Body of pancreas (tissue), 4 donors: ENCODE data around the gene DGCR6L.
"Not testable (repeated sequence)": the region's sequence is repeated elsewhere in the genome, so short reads cannot be mapped to it uniquely, and the experiment has no call there.

Source experiments
- POLR2A ChIP-seq, 3 donors: fragments of 450-650 bp; IDR thresholded peaks; one replicate each; pipeline ENCODE4 v1.6.1; 2016; ENCODE audit warnings: antibody characterized with exemption in 3 of 3, mild to moderate bottlenecking in 2 of 3
- TF ChIP-seq, protein P1 (sequence below), 7 experiments: fragments of 450-650 bp in 4 of 7; fragments of 200-600 bp in 3 of 7; sonication (generic) in 3 of 7; IDR thresholded peaks; one replicate each; pipeline ENCODE4 v1.5.1; 2016 to 2019; ENCODE audit warnings: antibody characterized with exemption in 7 of 7

DNA sequence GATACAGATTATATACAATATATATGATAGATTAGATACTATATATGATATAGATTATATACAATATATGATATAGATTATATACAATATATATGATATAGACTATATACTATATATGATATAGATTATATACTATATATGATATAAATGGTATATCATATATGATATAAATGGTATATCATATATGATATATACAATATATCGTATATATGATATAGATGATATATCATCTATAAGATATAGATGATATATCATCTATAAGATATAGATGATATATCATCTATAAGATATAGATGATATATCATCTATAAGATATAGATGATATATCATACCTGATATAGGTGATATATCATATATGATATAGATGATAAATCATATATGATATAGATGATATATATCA is 16.7 kb upstream of the DGCR6L start:
- TF ChIP-seq, protein P1, sequence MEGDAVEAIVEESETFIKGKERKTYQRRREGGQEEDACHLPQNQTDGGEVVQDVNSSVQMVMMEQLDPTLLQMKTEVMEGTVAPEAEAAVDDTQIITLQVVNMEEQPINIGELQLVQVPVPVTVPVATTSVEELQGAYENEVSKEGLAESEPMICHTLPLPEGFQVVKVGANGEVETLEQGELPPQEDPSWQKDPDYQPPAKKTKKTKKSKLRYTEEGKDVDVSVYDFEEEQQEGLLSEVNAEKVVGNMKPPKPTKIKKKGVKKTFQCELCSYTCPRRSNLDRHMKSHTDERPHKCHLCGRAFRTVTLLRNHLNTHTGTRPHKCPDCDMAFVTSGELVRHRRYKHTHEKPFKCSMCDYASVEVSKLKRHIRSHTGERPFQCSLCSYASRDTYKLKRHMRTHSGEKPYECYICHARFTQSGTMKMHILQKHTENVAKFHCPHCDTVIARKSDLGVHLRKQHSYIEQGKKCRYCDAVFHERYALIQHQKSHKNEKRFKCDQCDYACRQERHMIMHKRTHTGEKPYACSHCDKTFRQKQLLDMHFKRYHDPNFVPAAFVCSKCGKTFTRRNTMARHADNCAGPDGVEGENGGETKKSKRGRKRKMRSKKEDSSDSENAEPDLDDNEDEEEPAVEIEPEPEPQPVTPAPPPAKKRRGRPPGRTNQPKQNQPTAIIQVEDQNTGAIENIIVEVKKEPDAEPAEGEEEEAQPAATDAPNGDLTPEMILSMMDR (IDR thresholded peaks at IDR 0.05): not testable (repeated sequence)
- not testable (repeated sequence) for TF ChIP-seq POLR2A (IDR thresholded peaks at IDR 0.05)
